ENCODE results near the gene DNAH3.
"Not testable (repeated sequence)": the region's sequence is repeated elsewhere in the genome, so short reads cannot be mapped to it uniquely, and the experiment has no call there.

The DNAH3 gene

GRCh38 chr16:21070564-21070963 is 80.1 kb downstream of the DNAH3 start:
- no peak for DNase-seq (ENCODE audit: low spot score)

DNA sequence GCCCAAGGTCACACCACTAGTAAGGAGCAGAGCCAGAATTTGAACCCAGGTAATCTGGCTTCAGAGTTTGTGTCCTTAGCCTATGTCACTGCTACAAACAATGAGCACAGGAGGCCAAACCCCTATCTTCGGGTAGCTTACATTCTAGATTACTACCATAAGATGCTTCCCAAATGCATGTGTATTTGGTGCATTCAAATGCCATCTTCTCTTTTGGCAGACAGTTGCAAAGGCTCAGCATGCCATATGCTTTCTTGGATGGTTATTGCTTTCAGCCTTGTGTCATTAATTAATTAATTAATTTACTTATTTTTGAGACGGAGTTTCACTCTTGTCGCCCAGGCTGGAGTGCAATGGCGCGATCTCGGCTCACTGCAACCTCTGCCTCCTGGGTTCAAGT is 80.7 kb downstream of the DNAH3 start:
- no peak for DNase-seq (ENCODE audit: low spot score)

GRCh38 chr16:21064203-21064602 is 86.4 kb downstream of the DNAH3 start:
- DNase-seq (ENCODE audit: low spot score) = no peak

DNA sequence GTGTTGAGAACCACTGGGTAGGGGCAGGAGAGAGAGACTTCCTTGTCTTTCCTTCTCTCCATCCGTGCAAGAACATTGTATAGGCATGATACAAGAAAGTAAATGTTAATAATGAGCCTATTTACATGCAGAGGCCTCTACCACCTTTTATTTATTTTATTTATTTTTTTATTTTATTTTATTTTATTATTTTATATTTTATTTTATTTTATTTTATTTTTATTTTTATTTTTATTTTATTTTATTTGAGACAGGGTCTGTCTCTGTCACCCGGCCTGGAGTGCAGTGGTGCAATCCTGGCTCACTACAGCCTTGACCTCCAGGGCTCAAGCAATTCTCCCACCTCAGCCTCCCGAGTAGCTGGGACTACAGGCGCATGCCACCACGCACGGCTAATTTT is 87.3 kb downstream of the DNAH3 start:
- not testable (repeated sequence) for DNase-seq (ENCODE audit: low spot score)

GRCh38 chr16:21060027-21060510 is 90.6 kb downstream of the DNAH3 start:
- no peak for DNase-seq (ENCODE audit: low spot score)

DNA sequence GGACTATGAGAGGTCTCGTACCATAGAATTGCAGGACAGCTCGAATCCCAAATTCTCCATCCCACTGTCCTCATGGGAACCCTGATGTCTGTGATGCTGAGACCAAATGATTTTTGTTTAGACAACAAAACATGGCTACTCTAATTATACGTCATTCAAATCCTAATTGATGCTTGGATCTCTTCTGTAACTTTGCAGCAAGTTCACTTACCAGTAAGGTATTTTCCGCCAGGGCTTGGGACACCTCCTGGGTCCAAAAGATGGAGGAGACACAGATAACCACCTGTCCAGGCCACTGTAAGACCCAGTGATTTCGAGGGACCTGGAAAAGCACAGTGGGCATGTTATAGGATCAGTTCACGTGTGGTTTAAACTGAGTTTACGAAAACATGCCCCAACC is 92.8 kb downstream of the DNAH3 start:
- DNase-seq (ENCODE audit: low spot score) = no peak

GRCh38 chr16:21056396-21056795 is 94.2 kb downstream of the DNAH3 start:
- DNase-seq (ENCODE audit: low spot score) = no peak

DNA sequence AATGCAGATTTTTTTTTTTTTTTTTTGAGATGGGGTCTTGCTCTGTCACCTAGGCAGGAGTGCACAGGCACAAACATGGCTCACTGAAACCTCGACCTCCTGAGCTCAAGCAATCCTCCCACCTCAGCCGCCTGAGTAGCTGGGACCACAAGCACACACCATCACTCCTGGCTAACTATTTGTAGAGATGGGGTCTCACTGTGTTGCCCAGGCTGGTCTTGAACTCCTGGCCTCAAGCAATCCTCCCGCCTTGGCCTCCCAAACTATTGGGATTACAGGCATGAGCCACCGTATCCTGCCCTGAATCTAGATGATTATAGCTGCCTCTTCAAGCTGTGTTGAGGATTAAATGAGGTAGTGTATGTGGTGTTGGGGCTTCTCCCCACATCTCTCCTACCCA is 94.9 kb downstream of the DNAH3 start:
- DNase-seq (ENCODE audit: low spot score) = not testable (repeated sequence)

DNA sequence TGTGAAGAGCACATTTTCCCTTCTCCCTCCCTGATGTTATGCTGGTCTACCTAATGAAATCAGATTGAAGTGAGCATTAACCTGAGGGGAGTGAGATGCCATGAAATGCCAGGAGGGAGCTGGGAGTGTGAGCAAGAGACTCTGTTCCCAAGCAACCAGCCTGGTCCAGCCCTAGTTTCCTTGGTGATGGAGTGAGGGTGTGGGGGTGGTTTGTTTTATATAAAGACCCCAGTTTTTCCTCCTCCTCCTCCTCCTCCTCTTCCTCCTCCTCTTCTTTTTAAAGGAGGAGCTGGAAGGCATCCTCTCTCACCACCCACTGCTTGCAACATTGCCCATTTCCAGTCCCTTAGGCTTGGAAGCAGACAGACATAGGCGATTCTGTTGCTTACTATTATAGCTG is 97.1 kb downstream of the DNAH3 start:
- DNase-seq (ENCODE audit: low spot score) = no peak

- DNase-seq (ENCODE audit: low spot score) = not testable (repeated sequence)
Measured at GRCh38 chr16:21048091-21048912, 102.3 kb downstream of the DNAH3 start.

- DNase-seq (ENCODE audit: low spot score) = no peak
Measured at GRCh38 chr16:21038197-21038596, 112.4 kb downstream of the DNAH3 start.

- DNase-seq (ENCODE audit: low spot score) = no peak
Measured at GRCh38 chr16:21037736-21038135, 112.9 kb downstream of the DNAH3 start.

GRCh38 chr16:21037168-21037567 is 113.5 kb downstream of the DNAH3 start:
- DNase-seq (ENCODE audit: low spot score) = no peak

GRCh38 chr16:21036471-21036870 is 114.2 kb downstream of the DNAH3 start:
- DNase-seq (ENCODE audit: low spot score) = no peak

- DNase-seq (ENCODE audit: low spot score) = no peak
Measured at GRCh38 chr16:21033704-21034103, 116.9 kb downstream of the DNAH3 start.

- DNase-seq (ENCODE audit: low spot score) = no peak
Measured at GRCh38 chr16:21033264-21033663, 117.4 kb downstream of the DNAH3 start.

GRCh38 chr16:21028728-21029127 is 121.9 kb downstream of the DNAH3 start:
- DNase-seq (ENCODE audit: low spot score) = no peak

GRCh38 chr16:21026846-21027245 is 123.8 kb downstream of the DNAH3 start:
- DNase-seq (ENCODE audit: low spot score) = no peak

DNA sequence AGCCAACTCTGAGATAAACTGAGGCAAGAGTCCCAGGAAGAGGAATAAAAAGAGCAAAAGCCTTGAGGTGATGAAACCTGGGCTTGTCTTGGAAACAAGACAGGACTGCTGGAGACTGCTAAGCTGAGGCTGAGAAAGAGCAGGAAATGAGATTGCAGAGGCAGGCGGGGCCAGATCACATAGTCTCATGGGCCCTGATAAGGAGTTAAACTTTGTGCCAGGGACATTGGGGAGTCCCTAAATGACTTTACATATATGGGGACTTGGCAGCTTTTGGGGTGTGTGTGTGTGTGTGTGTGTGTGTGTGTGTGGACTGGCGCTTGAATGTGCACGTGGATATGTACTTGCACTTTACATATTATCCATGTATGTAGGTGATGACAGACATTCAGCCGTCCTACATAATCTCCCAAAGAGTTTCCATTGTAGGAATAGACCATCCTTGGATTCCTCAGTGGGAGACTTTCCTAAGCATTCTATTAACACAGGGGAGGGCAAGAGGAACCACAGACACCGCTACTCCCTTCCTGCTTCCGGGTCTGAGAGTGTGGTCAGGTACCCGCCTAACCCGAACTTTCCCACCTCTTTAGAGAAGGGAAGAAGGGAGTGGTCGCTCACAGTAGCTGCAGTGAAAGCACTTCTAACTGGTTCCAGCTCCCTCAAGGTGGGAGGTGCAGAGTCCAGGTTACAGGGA is 127.0 kb downstream of the DNAH3 start:
- DNase-seq (ENCODE audit: low spot score) = no peak

- no peak for DNase-seq (ENCODE audit: low spot score)
Measured at GRCh38 chr16:21021316-21021715, 129.3 kb downstream of the DNAH3 start.

DNA sequence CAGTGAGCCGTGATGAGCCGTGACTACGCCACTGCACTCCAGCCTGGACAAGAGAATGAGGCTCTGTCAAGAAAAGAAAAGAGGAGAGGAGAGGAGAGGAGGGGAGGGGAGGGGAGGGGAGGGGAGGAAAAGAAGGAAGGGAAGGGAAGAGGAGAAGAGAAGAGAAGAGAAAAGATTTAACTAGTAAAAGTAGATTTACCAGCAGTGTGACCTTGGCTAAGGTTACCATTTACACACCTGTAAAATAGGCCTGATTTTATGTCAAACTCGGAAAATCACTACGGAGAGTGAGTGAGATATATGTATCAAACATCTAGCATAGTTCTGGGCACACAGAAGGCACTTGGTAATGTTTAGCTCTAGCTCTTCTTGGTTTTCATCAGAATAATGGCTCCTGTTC is 140.8 kb downstream of the DNAH3 start:
- no peak for DNase-seq (ENCODE audit: low spot score)

- no peak for DNase-seq (ENCODE audit: low spot score)
Measured at GRCh38 chr16:21005008-21005407, 145.6 kb downstream of the DNAH3 start.

DNA sequence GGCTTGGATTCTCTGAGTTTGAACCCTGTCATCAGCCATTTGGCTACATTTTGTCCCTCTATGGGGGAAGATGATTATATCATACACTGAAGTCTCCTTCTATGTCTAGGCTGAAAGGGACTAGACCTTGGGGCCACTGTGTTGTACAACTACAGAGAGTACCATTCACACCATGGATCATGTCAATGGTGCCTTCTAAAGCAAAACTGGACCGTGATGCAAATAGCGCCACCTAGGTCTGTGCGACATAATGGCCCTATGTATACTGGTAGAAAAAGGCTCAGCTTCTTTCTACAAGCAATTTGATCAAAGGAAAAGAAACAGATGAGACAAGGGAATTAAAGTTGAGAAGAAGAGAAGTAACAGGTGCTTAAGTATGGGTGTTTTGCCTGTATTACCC is 149.4 kb downstream of the DNAH3 start:
- DNase-seq (ENCODE audit: low spot score) = peak; percentile 38

Measured in NAMALWA (cell line).